A549 (cell line): Measurements from ENCODE around the gene TAF4. TPM values are rescaled to one million over a fixed set of nuclear protein-coding genes. Genes with fewer than 3 reads are reported as not detected.
A peak's percentile ranks its signal among the peaks of the same experiment; 100 is the strongest.

Experiments
- ATAC-seq, 2 experiments: fragments of 200-7000 bp in 1 of 2; fragments of >200 bp in 1 of 2; cut with Nextera tagmentation in 1 of 2; cut with Tn5 transposase in 1 of 2; 3 replicates each; pipeline versions ENCODE4 v1.8.0 to v1.9.1; 2018 to 2020; ENCODE audit warnings: mild to moderate bottlenecking in 1 of 2, moderate library complexity in 1 of 2
- CTCF ChIA-PET: fragments of 300-600 bp; sonication (Branson Sonifier 250); formaldehyde crosslinking; extraction: SDS; loops from one replicate; lab custom pipeline; 2021; ENCODE audit warnings: antibody characterized with exemption, inconsistent platforms; lab: Yijun Ruan, JAX
- POLR2A ChIA-PET: fragments of 350-600 bp; formaldehyde crosslinking; extraction: SDS; loops from one replicate; lab custom pipeline; 2021; ENCODE audit warnings: antibody characterized with exemption, inconsistent platforms; lab: Yijun Ruan, JAX
- DNase-seq, 2 experiments: peaks; one replicate each; pipeline versions ENCODE4 v3.0.0 to v3.0.0-alpha.2; 2011 to 2016; ENCODE audit warnings: low read depth in 1 of 2, low spot score in 1 of 2
- FAIRE-seq: peaks from 2 replicates; lab custom pipeline; 2011; peaks lifted over from hg19 to GRCh38; lab: Jason Lieb, UNC
- H3K27ac ChIP-seq, 2 experiments: fragments of >200 bp; sonication (Bioruptor Twin); formaldehyde crosslinking; 3 replicates each; pipeline ENCODE4 v1.5.1; 2016 to 2017
- H3K4me1 ChIP-seq: fragments of >200 bp; sonication (Bioruptor Twin); formaldehyde crosslinking; 3 replicates; pipeline ENCODE4 v1.6.1; 2016
- H3K4me2 ChIP-seq: fragments of >200 bp; sonication (Bioruptor Twin); formaldehyde crosslinking; 3 replicates; pipeline ENCODE4 v1.6.1; 2016
- H3K4me3 ChIP-seq: fragments of >200 bp; sonication (Bioruptor Twin); formaldehyde crosslinking; 3 replicates; pipeline ENCODE4 v1.5.1; 2016
- H3K9me3 ChIP-seq: fragments of >200 bp; sonication (Bioruptor Twin); formaldehyde crosslinking; 3 replicates; pipeline ENCODE4 v1.6.1; 2016
- ATOH8 ChIP-seq: fragments of 250-450 bp; sonication (Bioruptor Pico); IDR thresholded peaks from 2 replicates; pipeline ENCODE4 v1.5.0; 2020; ENCODE audit warnings: low read depth, mild to moderate bottlenecking, moderate library complexity
- BHLHE40 ChIP-seq: IDR thresholded peaks from 2 replicates; pipeline ENCODE4 v1.6.1; 2012; ENCODE audit warnings: low read depth, low read length, inconsistent platforms
- CEBPB ChIP-seq, 2 experiments: fragments of >200 bp in 1 of 2; sonication (Bioruptor Twin) in 1 of 2; formaldehyde crosslinking in 1 of 2; IDR thresholded peaks; 2 replicates each; pipeline ENCODE4 v1.6.1; 2012 to 2016
- CHD2 ChIP-seq: fragments of 150-350 bp; IDR thresholded peaks from 2 replicates; pipeline ENCODE4 v1.6.1; 2014; ENCODE audit warnings: low read length; ENCODE audit not compliant: partially characterized antibody
- CHD4 ChIP-seq: fragments of 200-600 bp; sonication (generic); IDR thresholded peaks from 2 replicates; pipeline ENCODE4 v1.6.1; 2016; ENCODE audit warnings: antibody characterized with exemption, mild to moderate bottlenecking, borderline replicate concordance
- E2F6 ChIP-seq: IDR thresholded peaks from 2 replicates; pipeline ENCODE4 v1.6.1; 2012; ENCODE audit warnings: low read depth, borderline replicate concordance
- EHMT2 ChIP-seq: fragments of 200-600 bp; sonication (generic); IDR thresholded peaks from 2 replicates; pipeline ENCODE4 v1.6.1; 2016; ENCODE audit warnings: antibody characterized with exemption, low read depth, mild to moderate bottlenecking, moderate library complexity
- FOSL2 ChIP-seq, 2 experiments: fragments of 450-650 bp in 1 of 2; fragments of >200 bp in 1 of 2; sonication (Bioruptor Twin) in 1 of 2; formaldehyde crosslinking; IDR thresholded peaks; 2 replicates each; pipeline versions ENCODE4 v1.5.0 to v1.6.1; 2016 to 2020; ENCODE audit warnings: mild to moderate bottlenecking in 1 of 2, moderate library complexity in 1 of 2
- HES2 ChIP-seq: fragments of >200 bp; sonication (Bioruptor Twin); formaldehyde crosslinking; IDR thresholded peaks from 2 replicates; pipeline ENCODE4 v1.6.1; 2016
- HEYL ChIP-seq: fragments of 250-450 bp; sonication (Bioruptor Pico); IDR thresholded peaks from 2 replicates; pipeline ENCODE4 v1.8.0; 2021; ENCODE audit warnings: mild to moderate bottlenecking, moderate library complexity
- HOXB5 ChIP-seq: fragments of 250-450 bp; sonication (Bioruptor Pico); IDR thresholded peaks from 2 replicates; pipeline ENCODE4 v1.5.0; 2020; ENCODE audit warnings: mild to moderate bottlenecking, moderate library complexity
- JUNB ChIP-seq: fragments of >200 bp; sonication (Bioruptor Twin); formaldehyde crosslinking; IDR thresholded peaks from 2 replicates; pipeline ENCODE4 v1.6.1; 2016
- KDM5A ChIP-seq: fragments of 200-600 bp; sonication (generic); IDR thresholded peaks from 2 replicates; pipeline ENCODE4 v1.6.1; 2016; ENCODE audit warnings: antibody characterized with exemption, mild to moderate bottlenecking
- NPAS2 ChIP-seq: fragments of 250-450 bp; sonication (Bioruptor Pico); IDR thresholded peaks from 2 replicates; pipeline ENCODE4 v1.8.0; 2022; ENCODE audit warnings: mild to moderate bottlenecking, moderate library complexity, borderline replicate concordance
- POLR2A ChIP-seq: IDR thresholded peaks from 2 replicates; pipeline ENCODE4 v1.6.1; 2012; ENCODE audit warnings: mild to moderate bottlenecking, low read length
- RARB ChIP-seq: fragments of 250-450 bp; sonication (Bioruptor Pico); IDR thresholded peaks from 2 replicates; pipeline ENCODE4 v1.8.0; 2021; ENCODE audit warnings: mild to moderate bottlenecking, moderate library complexity
- REST ChIP-seq: fragments of 200-600 bp; sonication (generic); IDR thresholded peaks from 2 replicates; pipeline ENCODE4 v1.6.1; 2016; ENCODE audit warnings: antibody characterized with exemption, mild to moderate bottlenecking, moderate library complexity
- RFX5 ChIP-seq: fragments of 450-650 bp; IDR thresholded peaks from 2 replicates; pipeline ENCODE4 v1.7.1; 2014; ENCODE audit warnings: antibody characterized with exemption, mild to moderate bottlenecking, moderate library complexity
- RNF2 ChIP-seq: fragments of 200-600 bp; sonication (generic); IDR thresholded peaks from 2 replicates; pipeline ENCODE4 v1.6.1; 2016; ENCODE audit warnings: low read depth, mild to moderate bottlenecking, antibody characterized with exemption, moderate library complexity, borderline replicate concordance
- TFCP2L1 ChIP-seq: fragments of 250-450 bp; sonication (Bioruptor Pico); IDR thresholded peaks from 2 replicates; pipeline ENCODE4 v1.5.0; 2021; ENCODE audit warnings: mild to moderate bottlenecking
- TP53 ChIP-seq: fragments of 250-450 bp; sonication (Bioruptor Pico); IDR thresholded peaks from 2 replicates; pipeline ENCODE4 v1.5.0; 2021; ENCODE audit warnings: mild to moderate bottlenecking, moderate library complexity
- ZC3H11A ChIP-seq: fragments of 450-650 bp; IDR thresholded peaks from 2 replicates; pipeline ENCODE4 v1.6.1; 2014; ENCODE audit warnings: antibody characterized with exemption, mild to moderate bottlenecking
- ZFP36 ChIP-seq: fragments of 450-650 bp; IDR thresholded peaks from 2 replicates; pipeline ENCODE4 v1.6.1; 2014; ENCODE audit warnings: borderline replicate concordance; ENCODE audit not compliant: partially characterized antibody
- ZSCAN20 ChIP-seq: fragments of 250-450 bp; sonication (Bioruptor Pico); IDR thresholded peaks from 2 replicates; pipeline ENCODE4 v1.8.0; 2022; ENCODE audit warnings: mild to moderate bottlenecking, moderate library complexity
- WGBS: methylation state at CpG from one replicate; pipeline ENCODE4 v1.1.6; 2017; ENCODE audit errors: missing lambda C conversion rate; 5-methylcytosine and 5-hydroxymethylcytosine counted together
- polyA plus RNA-seq, 4 experiments: library from polyadenylated mRNA; depleted of rRNA in 3 of 4; stranded (reverse); fragments of >200 nt; fragmentation: RNase III in 1 of 4; extraction: RNeasy Plus Mini Kit Qiagen cat#74134 plus additional on column Dnase treatment in 1 of 4; gene quantifications; 2 replicates in 3 of 4; 3 replicates in 1 of 4; pipeline ENCODE4 v1.2.3, GENCODE V29; 2011 to 2017
- TF ChIP-seq, protein P1 (sequence below): IDR thresholded peaks from 2 replicates; pipeline ENCODE4 v1.6.1; 2012
- TF ChIP-seq, protein P2 (sequence below): fragments of 450-650 bp; IDR thresholded peaks from 2 replicates; pipeline ENCODE4 v1.6.1; 2014; ENCODE audit warnings: antibody characterized with exemption

TAF4 gene
- polyA plus RNA-seq, 2 of the 4 experiments (the other 2 are of a cell fraction) = 6.1 to 11.0 TPM

DNA sequence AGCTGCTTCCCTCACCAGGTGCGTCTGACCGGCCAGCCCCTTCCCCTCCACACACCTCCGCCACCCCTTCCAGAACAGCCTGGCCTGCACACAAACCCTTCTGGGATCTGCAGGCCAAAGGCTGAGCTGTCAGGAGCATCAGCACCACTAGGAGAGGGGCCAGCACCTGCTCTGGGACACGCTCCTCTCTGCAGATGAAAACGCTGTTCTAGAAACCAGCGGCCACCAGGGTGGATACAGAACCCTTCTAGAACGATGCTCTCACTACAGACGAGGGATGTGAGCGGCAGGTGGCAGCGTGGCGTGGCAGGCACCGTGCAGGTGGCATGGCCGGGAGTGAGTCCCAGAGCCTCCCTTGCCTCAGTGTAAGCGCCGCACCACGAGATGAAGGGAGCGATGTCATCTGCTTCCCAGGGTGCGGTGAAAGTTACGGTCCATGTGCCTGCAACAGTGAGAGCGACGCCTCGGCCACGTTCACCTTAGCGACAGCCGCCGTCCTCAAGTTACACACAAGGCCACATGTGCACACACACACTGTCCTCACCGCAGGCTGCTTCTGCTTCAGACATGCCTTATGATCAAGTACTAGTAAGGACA, 53.6 kb downstream of the TAF4 start:
- FAIRE-seq = no peak
- CTCF ChIA-PET = interaction anchor here (0.6 to 4.4 kb wide), 18 partner anchors 8 to 370 kb away, joined by 3 to 75 read pairs (median 7); no protein-coding TSS in a partner anchor
- POLR2A ChIA-PET = interaction anchor here (1.9 kb wide), 1 partner anchor 124 kb away, joined by 8 read pairs; no protein-coding TSS in a partner anchor

DNA sequence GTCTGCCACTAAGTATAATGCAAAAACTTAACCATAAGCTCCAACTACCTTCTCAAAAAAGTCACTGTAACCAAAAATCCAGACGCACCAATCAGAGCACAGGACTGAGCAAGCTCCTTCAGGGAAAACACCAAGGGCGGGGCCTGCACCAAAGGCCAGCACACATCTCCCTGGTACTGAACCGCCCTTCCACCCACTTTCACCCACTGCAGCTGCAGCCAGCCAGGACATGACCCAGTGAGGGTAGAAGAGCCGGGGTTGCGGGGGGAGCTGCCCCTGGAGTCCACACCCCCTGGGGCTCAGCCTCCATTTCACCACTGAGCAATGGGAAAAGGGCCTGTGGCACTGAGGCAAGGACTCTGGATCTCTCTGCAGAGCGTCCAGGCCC, 54.3 kb downstream of the TAF4 start:
- ChIA-PET CTCF (interaction anchor here (0.6 to 4.4 kb wide), 33 partner anchors 8 to 371 kb away, joined by 3 to 75 read pairs (median 5); no protein-coding TSS in a partner anchor), POLR2A (interaction anchor here (1.0 to 1.9 kb wide), 3 partner anchors 55 to 125 kb away, joined by 5 to 8 read pairs (median 7); partner anchors contain the start of gene LSM14B)
- peak in 1 of 2 experiments; percentile 16; a peak in 3 of 6 replicates for ATAC-seq
- Histone ChIP-seq H3K4me1 (no peaks in the 10 kb centered on the region), H3K4me2 (no peak overlapping the region), H3K9me3 (no peaks in the 10 kb centered on the region), H3K4me3 (no peak overlapping the region), H3K27ac (no peak overlapping the region)
- no peak for FAIRE-seq
- WGBS = 82% methylated on average over 5 of the region's 6 CpGs
- no peak for DNase-seq
- TF ChIP-seq CHD4 (no peak), NPAS2 (CRISPR knock-in tag) (no peak), HEYL (no peak), CEBPB (IDR thresholded peaks at IDR 0.05) (no peak), ATOH8 (CRISPR knock-in tag) (no peak), RARB (no peak), HOXB5 (CRISPR knock-in tag) (no peak), RNF2 (no peak), HES2 (no peak), EHMT2 (no peak), REST (no peak)

More for the DNA sequence above, 53.6 kb downstream of the TAF4 start:
- ATAC-seq = no peak
- no peaks in the 10 kb centered on the region for H3K4me1 ChIP-seq
- H3K27ac ChIP-seq = no peak overlapping the region
- 95% methylated on average over 27 of the region's 27 CpGs for WGBS
- TF ChIP-seq E2F6 (no peak), CHD4 (no peak), TP53 (CRISPR knock-in tag) (no peak), ZSCAN20 (CRISPR knock-in tag) (no peak), ZFP36 (no peak), KDM5A (no peak), RNF2 (no peak), RFX5 (no peak), POLR2A (no peak), TFCP2L1 (CRISPR knock-in tag) (no peak), FOSL2 (IDR thresholded peaks at IDR 0.05) (no peak), FOSL2 (CRISPR knock-in tag; IDR thresholded peaks at IDR 0.05) (no peak), CHD2 (no peak), JUNB (no peak), ZC3H11A (no peak), BHLHE40 (no peak)
- TF ChIP-seq, protein P1, sequence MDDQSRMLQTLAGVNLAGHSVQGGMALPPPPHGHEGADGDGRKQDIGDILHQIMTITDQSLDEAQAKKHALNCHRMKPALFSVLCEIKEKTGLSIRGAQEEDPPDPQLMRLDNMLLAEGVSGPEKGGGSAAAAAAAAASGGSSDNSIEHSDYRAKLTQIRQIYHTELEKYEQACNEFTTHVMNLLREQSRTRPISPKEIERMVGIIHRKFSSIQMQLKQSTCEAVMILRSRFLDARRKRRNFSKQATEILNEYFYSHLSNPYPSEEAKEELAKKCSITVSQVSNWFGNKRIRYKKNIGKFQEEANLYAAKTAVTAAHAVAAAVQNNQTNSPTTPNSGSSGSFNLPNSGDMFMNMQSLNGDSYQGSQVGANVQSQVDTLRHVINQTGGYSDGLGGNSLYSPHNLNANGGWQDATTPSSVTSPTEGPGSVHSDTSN = no peak
- TF ChIP-seq, protein P2, sequence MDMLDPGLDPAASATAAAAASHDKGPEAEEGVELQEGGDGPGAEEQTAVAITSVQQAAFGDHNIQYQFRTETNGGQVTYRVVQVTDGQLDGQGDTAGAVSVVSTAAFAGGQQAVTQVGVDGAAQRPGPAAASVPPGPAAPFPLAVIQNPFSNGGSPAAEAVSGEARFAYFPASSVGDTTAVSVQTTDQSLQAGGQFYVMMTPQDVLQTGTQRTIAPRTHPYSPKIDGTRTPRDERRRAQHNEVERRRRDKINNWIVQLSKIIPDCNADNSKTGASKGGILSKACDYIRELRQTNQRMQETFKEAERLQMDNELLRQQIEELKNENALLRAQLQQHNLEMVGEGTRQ = no peak
- no peak overlapping the region for H3K4me2 ChIP-seq
- no peak overlapping the region for H3K4me3 ChIP-seq
- no peaks in the 10 kb centered on the region for H3K9me3 ChIP-seq
- DNase-seq = no peak
